SK-N-SH treated with all-trans-retinoic acid at 6 μM for 48 hours (cell line): ENCODE results near the gene AIP.

Experiments
- ESRRG ChIP-seq: fragments of 250-450 bp; sonication (Bioruptor Pico); IDR thresholded peaks from 2 replicates; pipeline ENCODE4 v1.6.1; 2021; ENCODE audit warnings: mild to moderate bottlenecking
- ZNF565 ChIP-seq: fragments of 450-650 bp; formaldehyde crosslinking; conservative IDR thresholded peaks from 2 replicates; pipeline ENCODE4 v1.5.0; 2020; ENCODE audit warnings: low read depth, mild to moderate bottlenecking, moderate library complexity

GRCh38 chr11:67449116-67449844, 33.5 kb upstream of the AIP start:
- no peak for TF ChIP-seq ESRRG (CRISPR knock-in tag)
- no peak for TF ChIP-seq ZNF565 (CRISPR knock-in tag)
